Common myeloid progenitor, CD34-positive (primary cell): ENCODE results near the gene ZNF688.

ENCODE experiments used
- CTCF ChIA-PET: fragments of 350-600 bp; sonication (Branson Sonifier 250); formaldehyde crosslinking; loops from one replicate; lab custom pipeline; 2021; ENCODE audit warnings: antibody characterized with exemption; lab: Charles Lee
- POLR2A ChIA-PET: fragments of 350-600 bp; sonication (Branson Sonifier 250); formaldehyde crosslinking; loops from one replicate; lab custom pipeline; 2021; ENCODE audit warnings: antibody characterized with exemption; lab: Charles Lee
- DNase-seq, 3 donors: peaks; one replicate each; pipeline versions ENCODE4 v3.0.0 to v3.0.0-alpha.2; 2013
- H3K27ac ChIP-seq, 2 experiments: 1 replicate in 1 of 2; 2 replicates in 1 of 2; pipeline ENCODE4 v1.7.0; 2013; ENCODE audit warnings: inconsistent platforms in 2 of 2, low read length in 2 of 2, mild to moderate bottlenecking in 2 of 2, low read depth in 1 of 2, moderate library complexity in 1 of 2; ENCODE audit not compliant: severe bottlenecking in 2 of 2, insufficient read depth in 1 of 2, poor library complexity in 1 of 2
- H3K27me3 ChIP-seq, 5 experiments: replicated peaks in 2 of 5; 1 replicate in 3 of 5; 2 replicates in 2 of 5; pipeline versions ENCODE4 v1.6.1 to v1.7.0; 2013; ENCODE audit warnings: low read length in 4 of 5, mild to moderate bottlenecking in 2 of 5, moderate library complexity in 2 of 5, inconsistent platforms in 1 of 5; ENCODE audit not compliant: insufficient read depth in 5 of 5, control insufficient read depth in 4 of 5
- H3K36me3 ChIP-seq, 4 experiments: 1 replicate in 2 of 4; 2 replicates in 2 of 4; pipeline versions ENCODE4 v1.6.1 to v1.7.0; 2013; ENCODE audit warnings: low read length in 3 of 4, control low read depth in 1 of 4, mild to moderate bottlenecking in 1 of 4; ENCODE audit not compliant: control insufficient read depth in 4 of 4, insufficient read depth in 4 of 4
- H3K4me1 ChIP-seq, 4 experiments: 1 replicate in 3 of 4; 2 replicates in 1 of 4; pipeline versions ENCODE4 v1.6.1 to v1.7.1; 2013; ENCODE audit warnings: low read length in 3 of 4, mild to moderate bottlenecking in 3 of 4, control low read depth in 1 of 4, inconsistent platforms in 1 of 4, moderate library complexity in 1 of 4; ENCODE audit not compliant: control insufficient read depth in 4 of 4, insufficient read depth in 4 of 4; ENCODE audit errors: control extremely low read depth in 1 of 4
- H3K4me3 ChIP-seq, 7 experiments: 1 replicate in 4 of 7; 2 replicates in 3 of 7; pipeline versions ENCODE4 v1.5.1 to v1.7.0; 2013; ENCODE audit warnings: mild to moderate bottlenecking in 7 of 7, low read length in 6 of 7, moderate library complexity in 6 of 7, inconsistent platforms in 2 of 7, low read depth in 2 of 7, control low read depth in 1 of 7; ENCODE audit not compliant: insufficient read depth in 4 of 7, control insufficient read depth in 1 of 7; ENCODE audit errors: extremely low read depth in 1 of 7
- H3K9me3 ChIP-seq, 5 experiments: 1 replicate in 4 of 5; 2 replicates in 1 of 5; pipeline versions ENCODE4 v1.6.1 to v1.7.1; 2013; ENCODE audit warnings: low read length in 4 of 5, mild to moderate bottlenecking in 2 of 5, inconsistent platforms in 1 of 5, low read depth in 1 of 5, moderate library complexity in 1 of 5; ENCODE audit not compliant: control insufficient read depth in 4 of 5, insufficient read depth in 2 of 5; ENCODE audit errors: control extremely low read depth in 1 of 5
- WGBS: methylation state at CpG from one replicate; pipeline ENCODE4 v1.1.5; 2013; ENCODE audit not compliant: insufficient coverage; 5-methylcytosine and 5-hydroxymethylcytosine counted together

Gene ZNF688

DNA sequence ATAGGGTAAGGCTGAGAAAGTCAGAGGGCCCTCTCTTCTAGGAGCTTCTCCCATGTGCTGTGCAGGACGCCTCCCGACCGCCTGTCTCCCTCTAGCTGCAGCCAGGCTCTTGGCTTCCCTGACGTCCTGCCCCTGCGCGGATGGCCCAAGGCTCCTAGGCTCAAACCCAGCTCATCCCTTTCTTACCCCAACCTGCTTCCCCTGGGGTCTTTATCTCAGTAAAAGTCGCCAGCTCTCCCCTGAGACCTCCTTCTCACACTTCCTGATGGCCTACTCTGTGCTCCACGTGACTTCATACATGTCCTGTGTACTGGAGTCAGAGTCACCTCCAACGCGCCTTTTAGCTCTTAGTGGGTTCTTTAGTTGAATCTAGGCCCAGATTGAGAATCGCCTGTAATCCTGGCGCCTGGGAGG is 35.7 kb downstream of the ZNF688 start:
- WGBS = 32% methylated on average over 9 of the region's 12 CpGs
- ChIA-PET POLR2A (interaction anchor here (0.6 to 2.6 kb wide), 9 partner anchors 9 to 380 kb away, joined by 3 to 17 read pairs (median 4); partner anchors contain the start of genes ZNF764 and ZNF768), CTCF (interaction anchor here (0.6 to 4.2 kb wide), 29 partner anchors 9 to 161 kb away, joined by 3 to 29 read pairs (median 5); partner anchors contain the start of genes DCTPP1, SEPHS2, ZNF688 and ZNF764)
- H3K36me3 ChIP-seq = peaks cover 2 to 24% (median 15%) of the 10 kb centered on the region in 4 experiments
- H3K4me1 ChIP-seq = peaks cover 4 to 35% (median 29%) of the 10 kb centered on the region in 4 experiments
- H3K27ac ChIP-seq = peak overlapping the region; percentile 78 to 91
- peak overlapping the region in 6 of 7 experiments; percentile 62 to 92 (median 78) for H3K4me3 ChIP-seq
- H3K27me3 ChIP-seq = no peaks in the 10 kb centered on the region
- H3K9me3 ChIP-seq = no peaks in the 10 kb centered on the region
- DNase-seq = peak; percentile 71 to 85 (median 83)

GRCh38 chr16:30535106-30535776 is 36.3 kb downstream of the ZNF688 start:
- POLR2A ChIA-PET = interaction anchor here (0.6 to 2.6 kb wide), 8 partner anchors 8 to 380 kb away, joined by 3 to 17 read pairs (median 4); partner anchors contain the start of genes ZNF764 and ZNF768

DNA sequence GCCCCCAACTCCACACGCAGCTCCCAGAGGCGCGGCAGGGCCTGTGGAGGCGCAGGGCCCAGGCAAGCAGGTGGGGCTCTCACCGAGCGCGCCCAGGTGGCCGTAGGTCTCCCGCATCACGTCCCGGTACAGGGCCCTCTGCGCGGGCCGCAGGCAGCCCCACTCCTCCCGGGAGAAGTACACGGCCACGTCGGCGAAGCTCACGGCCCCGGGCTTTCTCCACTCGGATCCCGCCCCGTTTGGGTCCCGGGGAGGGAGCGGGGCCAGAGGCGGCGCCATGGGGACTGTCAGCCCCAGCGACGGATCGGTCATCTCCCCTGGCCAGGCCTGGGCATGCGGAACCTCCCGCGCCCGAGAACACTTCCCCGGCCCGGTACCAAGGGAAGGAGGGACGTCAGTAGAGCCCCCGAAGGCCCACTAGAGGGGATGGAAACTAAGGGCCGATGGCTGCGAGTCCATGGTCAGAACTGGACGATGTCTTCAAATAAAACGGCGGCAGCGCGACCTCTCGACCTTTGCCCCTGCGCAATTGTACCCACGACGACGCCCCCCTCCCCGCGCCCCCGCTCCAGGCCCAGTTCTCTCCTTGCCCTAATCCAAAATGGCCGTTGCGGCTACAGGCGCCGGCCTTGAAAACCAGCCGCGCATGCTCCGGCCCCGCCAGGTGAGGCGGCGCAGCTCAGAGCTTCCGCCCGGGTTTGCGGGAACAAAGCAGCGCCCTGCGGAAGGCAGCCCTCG is 37.0 kb downstream of the ZNF688 start, which contains the start of gene ZNF747:
Gene ZNF747 (minus strand): TSS at position 491 of the 738 bp plus-strand sequence. CDS start 179 bp downstream, at position 312.
- H3K4me3 ChIP-seq = peak within 1 kb of the TSS; percentile 61 to 92 (median 78)
- ChIA-PET POLR2A (interaction anchor here (0.5 to 2.6 kb wide), 3 partner anchors 17 to 27 kb away, joined by 3 to 17 read pairs (median 7); partner anchors contain the start of gene ZNF764), CTCF (interaction anchor here (0.6 to 4.2 kb wide), 19 partner anchors 9 to 160 kb away, joined by 3 to 29 read pairs (median 6); partner anchors contain the start of genes DCTPP1, SEPHS2, ZNF688 and ZNF764)
- H3K27ac ChIP-seq = peak within 1 kb of the TSS; percentile 78 to 91
- H3K4me1 ChIP-seq = peaks cover 4 to 35% (median 29%) of the 10 kb centered on the region in 4 experiments
- 0% methylated on average over 58 of the region's 70 CpGs for whole genome bisulfite sequencing
- no peaks in the 10 kb centered on the region for H3K27me3 ChIP-seq
- DNase-seq = peak; percentile 85 to 91 (median 90)
- no peaks in the 10 kb centered on the region for H3K9me3 ChIP-seq
- H3K36me3 ChIP-seq = peaks cover 4 to 29% (median 19%) of the 10 kb centered on the region in 4 experiments

More at GRCh38 chr16:30535106-30535776, 36.3 kb downstream of the ZNF688 start:
- peak in 1 of 3 donors; percentile 64 for DNase-seq
- H3K27ac ChIP-seq = peak overlapping the region; percentile 78 to 91
- peaks cover 4 to 29% (median 19%) of the 10 kb centered on the region in 4 experiments for H3K36me3 ChIP-seq
- no peaks in the 10 kb centered on the region for H3K9me3 ChIP-seq
- H3K4me1 ChIP-seq = peaks cover 4 to 35% (median 29%) of the 10 kb centered on the region in 4 experiments
- H3K27me3 ChIP-seq = no peaks in the 10 kb centered on the region
- CTCF ChIA-PET = interaction anchor here (0.6 to 4.2 kb wide), 31 partner anchors 9 to 162 kb away, joined by 3 to 29 read pairs (median 5); partner anchors contain the start of genes DCTPP1, SEPHS2, ZNF688 and ZNF764
- peak overlapping the region; percentile 61 to 92 (median 78) for H3K4me3 ChIP-seq
- WGBS = 2% methylated on average over 17 of the region's 18 CpGs

- no peaks in the 10 kb centered on the region for H3K9me3 ChIP-seq
- peaks cover 4 to 26% (median 18%) of the 10 kb centered on the region in 4 experiments for H3K36me3 ChIP-seq
- H3K4me1 ChIP-seq = peaks cover 4 to 40% (median 32%) of the 10 kb centered on the region in 4 experiments
- 25% methylated on average over 23 of the region's 29 CpGs for WGBS
- H3K27ac ChIP-seq = peak overlapping the region; percentile 78 to 91
- CTCF ChIA-PET = interaction anchor here (1.0 to 4.2 kb wide), 3 partner anchors 24 to 54 kb away, joined by 5 to 29 read pairs (median 6); partner anchors contain the start of gene ZNF764
- no peaks in the 10 kb centered on the region for H3K27me3 ChIP-seq
- H3K4me3 ChIP-seq = peak overlapping the region; percentile 61 to 92 (median 78)
- peak in 2 of 3 donors; percentile 50 to 53 for DNase-seq
- POLR2A ChIA-PET = interaction anchor here (2.6 kb wide), 1 partner anchor 24 kb away, joined by 17 read pairs; the partner anchor contains the start of gene ZNF764
These were observed 37.7 kb downstream of the ZNF688 start for GRCh38 chr16:30533748-30534367.

DNA sequence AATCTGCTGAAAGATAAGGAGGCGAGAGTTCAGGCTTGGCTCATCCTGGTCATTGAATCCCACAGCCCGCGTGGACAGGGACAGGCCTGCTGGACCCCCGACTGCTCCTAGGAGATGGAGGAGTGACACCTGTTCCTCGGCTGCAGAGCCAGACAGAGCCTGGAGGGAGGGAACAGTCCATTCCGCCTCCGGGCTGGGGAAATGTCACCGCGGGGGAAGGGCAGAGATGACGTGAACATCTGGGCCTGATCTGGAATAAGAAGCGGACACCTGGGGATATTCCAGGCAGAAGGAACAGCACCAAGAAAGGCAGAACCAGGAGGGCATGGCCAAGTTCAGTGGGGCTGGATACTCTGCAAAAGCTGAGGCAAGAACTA is 38.4 kb downstream of the ZNF688 start:
- H3K9me3 ChIP-seq = no peaks in the 10 kb centered on the region
- peaks cover 4 to 26% (median 18%) of the 10 kb centered on the region in 4 experiments for H3K36me3 ChIP-seq
- H3K27ac ChIP-seq = peak overlapping the region in 1 of 2 experiments; percentile 91
- no peaks in the 10 kb centered on the region for H3K27me3 ChIP-seq
- POLR2A ChIA-PET = no interaction called here
- WGBS = 97% methylated on average over 11 of the region's 11 CpGs
- CTCF ChIA-PET = no interaction called here
- no peak for DNase-seq
- H3K4me1 ChIP-seq = peaks cover 6 to 47% (median 38%) of the 10 kb centered on the region in 4 experiments
- H3K4me3 ChIP-seq = peak overlapping the region in 2 of 7 experiments; percentile 78 to 92
